Activated CD4-positive, alpha-beta memory T cell treated with anti-CD3 and anti-CD28 coated beads, Interleukin-2, amount 10 ng/mL, durations not matched to agents 7 days and 5 days (primary cell): ENCODE results near the gene RUFY2. TPM values are rescaled to one million over a fixed set of nuclear protein-coding genes. Genes with fewer than 3 reads are reported as not detected.
A peak's percentile ranks its signal among the peaks of the same experiment; 100 is the strongest.
"Not testable (repeated sequence)": the region's sequence is repeated elsewhere in the genome, so short reads cannot be mapped to it uniquely, and the experiment has no call there.

Experiments
- CTCF ChIA-PET: fragments of 350-600 bp; sonication (Branson Sonifier 250); formaldehyde crosslinking; loops from one replicate; lab custom pipeline; 2021; ENCODE audit warnings: antibody characterized with exemption, inconsistent platforms; lab: Charles Lee
- POLR2A ChIA-PET: fragments of 350-600 bp; sonication (Branson Sonifier 250); formaldehyde crosslinking; loops from one replicate; lab custom pipeline; 2021; ENCODE audit warnings: antibody characterized with exemption; lab: Charles Lee
- DNase-seq: peaks from one replicate; pipeline ENCODE4 v3.0.0-alpha.2; 2020
- H3K27ac Mint-ChIP-seq: one replicate; pipeline ENCODE4 v1.8.0; 2021; ENCODE audit warnings: mild to moderate bottlenecking, mixed read lengths
- H3K27me3 Mint-ChIP-seq: one replicate; pipeline ENCODE4 v1.8.0; 2021; ENCODE audit warnings: mixed read lengths
- H3K36me3 Mint-ChIP-seq: one replicate; pipeline ENCODE4 v1.8.0; 2021; ENCODE audit warnings: low read depth, mixed read lengths
- H3K4me1 Mint-ChIP-seq: one replicate; pipeline ENCODE4 v1.8.0; 2021; ENCODE audit warnings: mixed read lengths
- H3K4me3 Mint-ChIP-seq: one replicate; pipeline ENCODE4 v1.8.0; 2021; ENCODE audit warnings: mild to moderate bottlenecking, mixed read lengths
- H3K9me3 Mint-ChIP-seq: one replicate; pipeline ENCODE4 v1.8.0; 2021; ENCODE audit warnings: mixed read lengths
- total RNA-seq, 2 experiments: library from RNA; stranded (reverse); gene quantifications; one replicate each; pipeline ENCODE4 v1.2.3, GENCODE V29; 2021

The RUFY2 gene, protein sequence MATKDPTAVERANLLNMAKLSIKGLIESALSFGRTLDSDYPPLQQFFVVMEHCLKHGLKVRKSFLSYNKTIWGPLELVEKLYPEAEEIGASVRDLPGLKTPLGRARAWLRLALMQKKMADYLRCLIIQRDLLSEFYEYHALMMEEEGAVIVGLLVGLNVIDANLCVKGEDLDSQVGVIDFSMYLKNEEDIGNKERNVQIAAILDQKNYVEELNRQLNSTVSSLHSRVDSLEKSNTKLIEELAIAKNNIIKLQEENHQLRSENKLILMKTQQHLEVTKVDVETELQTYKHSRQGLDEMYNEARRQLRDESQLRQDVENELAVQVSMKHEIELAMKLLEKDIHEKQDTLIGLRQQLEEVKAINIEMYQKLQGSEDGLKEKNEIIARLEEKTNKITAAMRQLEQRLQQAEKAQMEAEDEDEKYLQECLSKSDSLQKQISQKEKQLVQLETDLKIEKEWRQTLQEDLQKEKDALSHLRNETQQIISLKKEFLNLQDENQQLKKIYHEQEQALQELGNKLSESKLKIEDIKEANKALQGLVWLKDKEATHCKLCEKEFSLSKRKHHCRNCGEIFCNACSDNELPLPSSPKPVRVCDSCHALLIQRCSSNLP
- 10 to 100 TPM; 12.2 to 13.3 TPM for total RNA-seq

DNA sequence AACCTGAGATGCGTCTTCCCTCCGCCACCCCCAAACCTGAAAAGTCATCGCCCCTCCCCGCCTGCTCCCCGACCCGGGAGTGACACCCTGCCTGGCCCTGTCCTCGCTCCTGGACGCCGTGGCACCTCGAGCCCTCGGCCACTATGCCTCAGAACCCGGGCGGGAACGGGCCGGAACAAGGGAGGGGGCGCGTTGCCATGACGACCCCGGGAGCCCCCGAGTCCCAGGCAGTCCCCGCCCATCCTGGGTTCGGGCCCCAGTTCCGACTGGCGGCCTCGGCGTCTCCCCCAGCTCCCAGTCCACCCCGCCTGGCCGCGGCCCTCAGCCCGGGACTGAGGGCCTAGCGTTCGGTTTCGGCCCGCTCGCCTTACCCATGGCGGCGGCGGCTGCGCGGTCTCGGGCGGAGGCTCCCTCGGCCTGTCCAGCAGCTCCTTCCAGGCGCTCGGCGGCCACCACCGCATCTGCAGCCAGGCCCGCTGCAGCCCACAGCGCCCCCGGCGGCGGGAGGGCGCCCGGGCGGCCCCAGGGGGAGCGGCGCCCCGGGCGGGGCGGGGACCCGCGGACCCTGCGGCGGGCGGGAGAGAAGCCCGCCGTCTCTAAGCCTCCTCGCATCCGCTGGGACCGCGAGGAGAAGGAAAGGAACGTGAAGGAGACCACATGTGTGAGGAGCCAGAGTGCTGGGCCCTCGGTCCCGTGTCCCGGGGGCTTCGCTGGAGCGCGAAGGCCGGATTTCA, at the start of gene RUFY2:
TSS of gene RUFY2 (minus strand) at position 463 of the 734 bp plus-strand sequence. CDS start at position 375, 88 bp downstream.
- Mint-ChIP-seq H3K27me3 (no peaks in the 10 kb centered on the region), H3K4me3 (peak within 1 kb of the TSS; percentile 85), H3K9me3 (no peaks in the 10 kb centered on the region), H3K27ac (peak within 1 kb of the TSS; percentile 70), H3K36me3 (peaks cover 2% of the 10 kb centered on the region), H3K4me1 (peaks cover 15% of the 10 kb centered on the region)
- ChIA-PET POLR2A (interaction anchor here (0.7 to 1.5 kb wide), 6 partner anchors 15 to 120 kb away, joined by 3 to 10 read pairs (median 4); partner anchors contain the start of genes DNA2, HNRNPH3 and PBLD), CTCF (interaction anchor here (0.6 to 3.0 kb wide), 12 partner anchors 9 to 74 kb away, joined by 3 to 12 read pairs (median 4); partner anchors contain the start of gene PBLD)
- DNase-seq: peak; percentile 81

DNA sequence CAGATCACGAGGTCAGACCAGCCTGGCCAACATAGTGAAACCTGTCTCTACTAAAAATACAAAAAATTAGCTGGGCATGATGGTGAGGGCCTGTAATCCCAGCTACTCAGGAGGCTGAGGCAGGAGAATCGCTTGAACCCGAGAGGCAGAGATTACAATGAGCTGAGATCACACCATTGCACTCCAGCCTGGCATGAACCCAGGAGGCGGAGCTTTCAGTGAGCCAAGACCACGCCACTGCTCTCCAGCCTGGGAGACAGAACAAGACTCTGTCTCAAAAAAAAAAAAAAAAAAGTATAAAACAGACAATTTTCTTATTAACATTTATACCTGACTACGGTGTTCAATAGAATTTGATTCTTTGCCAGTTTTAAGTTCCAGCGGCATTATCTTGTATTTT, 42.6 kb upstream of the RUFY2 start:
- POLR2A ChIA-PET, H3K4me3 Mint-ChIP-seq, DNase-seq, H3K27ac Mint-ChIP-seq, H3K9me3 Mint-ChIP-seq, CTCF ChIA-PET, H3K27me3 Mint-ChIP-seq, H3K4me1 Mint-ChIP-seq: not testable (repeated sequence)
- peaks cover 39% of the 10 kb centered on the region for H3K36me3 Mint-ChIP-seq

DNA sequence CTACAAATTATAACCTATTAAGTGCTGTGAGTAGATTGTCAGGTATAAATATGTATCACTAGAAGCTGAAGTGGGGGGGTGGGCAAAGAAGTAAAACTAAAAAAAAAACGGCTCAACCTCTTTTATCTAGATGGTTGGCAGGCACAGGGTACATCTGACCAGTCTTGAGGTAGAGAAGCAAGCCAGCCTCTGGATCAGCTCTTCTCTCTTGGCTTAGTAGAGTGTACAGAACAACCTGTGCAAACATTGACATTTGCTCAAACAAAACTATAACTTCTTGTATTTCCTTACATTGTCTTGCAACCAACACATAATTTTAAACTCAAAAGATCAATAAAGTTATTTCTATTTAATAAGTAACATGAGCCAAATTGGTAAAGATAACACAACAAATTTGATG, 39.1 kb upstream of the RUFY2 start:
- Mint-ChIP-seq H3K27ac (no peak overlapping the region), H3K36me3 (peaks cover 38% of the 10 kb centered on the region), H3K4me3 (no peak overlapping the region), H3K4me1 (no peaks in the 10 kb centered on the region), H3K27me3 (no peaks in the 10 kb centered on the region), H3K9me3 (no peaks in the 10 kb centered on the region)
- DNase-seq: no peak
- ChIA-PET CTCF (interaction anchor here (1.2 kb wide), 1 partner anchor 12 kb away, joined by 3 read pairs; no protein-coding TSS in a partner anchor), POLR2A (no interaction called here)

DNA sequence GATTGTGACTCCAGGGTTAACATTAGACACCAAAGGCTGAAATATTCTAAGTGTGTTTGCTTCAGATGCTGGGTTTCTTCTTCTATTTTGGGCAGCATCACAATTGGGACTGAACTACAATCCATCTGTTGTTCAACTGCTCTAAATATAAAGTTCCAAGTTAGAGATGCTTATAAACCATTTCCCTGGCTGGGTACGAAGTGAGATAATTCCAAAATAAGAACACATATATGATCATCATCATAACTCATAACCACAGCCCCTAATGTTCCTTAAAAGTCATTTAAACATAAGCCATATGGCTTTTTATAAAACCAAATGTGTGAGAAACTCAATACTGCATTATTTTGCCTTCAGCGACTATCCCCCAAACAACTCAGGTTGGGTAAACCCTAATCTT, 35.9 kb upstream of the RUFY2 start:
- H3K27me3 Mint-ChIP-seq: no peaks in the 10 kb centered on the region
- H3K9me3 Mint-ChIP-seq: no peaks in the 10 kb centered on the region
- ChIA-PET POLR2A (no interaction called here), CTCF (interaction anchor here (1.4 kb wide), 1 partner anchor 42 kb away, joined by 3 read pairs; no protein-coding TSS in a partner anchor)
- H3K4me3 Mint-ChIP-seq: no peak overlapping the region
- no peak for DNase-seq
- no peaks in the 10 kb centered on the region for H3K4me1 Mint-ChIP-seq
- peaks cover 36% of the 10 kb centered on the region for H3K36me3 Mint-ChIP-seq
- no peak overlapping the region for H3K27ac Mint-ChIP-seq

DNA sequence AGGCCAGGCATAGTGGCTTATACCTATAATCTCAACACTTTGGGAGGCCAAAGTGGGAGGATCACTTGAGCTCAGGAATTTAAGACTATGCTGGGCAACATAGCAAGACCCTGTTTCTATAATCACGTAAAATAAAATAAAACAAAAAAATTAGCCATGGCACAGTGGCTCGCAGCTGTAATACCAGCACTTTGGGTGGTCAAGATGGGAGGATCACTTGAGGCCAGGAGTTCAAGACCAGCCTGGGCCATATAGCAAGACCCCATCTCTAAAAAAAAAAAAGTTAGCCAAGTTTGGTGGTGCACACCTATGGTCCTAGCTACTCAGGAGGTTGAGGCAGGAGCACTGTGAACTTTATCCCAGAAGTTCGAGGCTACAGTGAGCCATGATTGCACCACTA, 33.8 kb upstream of the RUFY2 start:
- H3K9me3 Mint-ChIP-seq: no peaks in the 10 kb centered on the region
- H3K4me3 Mint-ChIP-seq: no peak overlapping the region
- ChIA-PET CTCF (interaction anchor here (0.6 kb wide), 1 partner anchor 123 kb away, joined by 3 read pairs; no protein-coding TSS in a partner anchor), POLR2A (no interaction called here)
- no peak for DNase-seq
- H3K27ac Mint-ChIP-seq: no peak overlapping the region
- no peaks in the 10 kb centered on the region for H3K27me3 Mint-ChIP-seq
- H3K4me1 Mint-ChIP-seq: no peaks in the 10 kb centered on the region
- H3K36me3 Mint-ChIP-seq: peaks cover 44% of the 10 kb centered on the region

DNA sequence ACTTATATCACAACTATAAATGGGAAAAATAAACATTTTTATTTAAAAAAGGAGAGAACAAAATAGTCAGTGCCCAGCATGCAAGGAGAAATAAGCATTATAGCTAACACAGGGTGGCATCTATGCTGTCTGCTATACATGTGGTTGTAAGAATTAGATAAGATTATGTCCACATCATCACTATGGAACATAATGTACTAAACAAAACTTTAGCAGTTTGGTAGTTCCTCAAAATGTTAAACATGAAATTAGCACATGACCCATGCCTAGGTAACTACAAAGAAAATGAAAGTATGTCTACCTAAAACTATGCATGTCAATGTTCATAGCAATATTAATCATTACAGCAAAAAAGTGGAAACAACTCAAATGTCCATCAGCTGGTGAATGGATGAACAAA, 28.7 kb upstream of the RUFY2 start:
- Mint-ChIP-seq H3K4me3 (no peak overlapping the region), H3K36me3 (peaks cover 49% of the 10 kb centered on the region), H3K27ac (no peak overlapping the region), H3K4me1 (no peaks in the 10 kb centered on the region), H3K9me3 (no peaks in the 10 kb centered on the region), H3K27me3 (no peaks in the 10 kb centered on the region)
- ChIA-PET CTCF (no interaction called here), POLR2A (no interaction called here)
- DNase-seq: no peak

DNA sequence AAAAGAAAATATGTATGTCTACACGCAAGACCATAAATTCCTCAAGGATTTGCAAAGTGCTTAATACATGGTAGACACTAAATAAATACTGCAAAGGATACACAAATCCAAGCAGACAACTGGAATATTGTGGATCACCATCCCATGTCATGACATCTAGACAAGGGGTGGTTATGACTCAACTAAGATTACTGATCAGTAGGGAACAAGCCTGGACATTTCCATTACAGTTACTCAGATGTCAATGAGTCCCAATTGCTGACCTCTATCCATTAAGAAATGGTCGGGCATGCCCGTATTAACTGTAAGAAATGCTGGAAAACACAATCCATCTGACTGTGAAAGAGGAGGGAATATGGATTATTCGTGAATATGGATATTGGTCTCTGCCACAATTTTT, 27.6 kb upstream of the RUFY2 start:
- Mint-ChIP-seq H3K4me3 (no peak overlapping the region), H3K36me3 (peaks cover 48% of the 10 kb centered on the region), H3K27ac (no peak overlapping the region), H3K4me1 (no peaks in the 10 kb centered on the region), H3K9me3 (no peaks in the 10 kb centered on the region), H3K27me3 (no peaks in the 10 kb centered on the region)
- CTCF ChIA-PET: interaction anchor here (0.6 to 1.1 kb wide), 2 partner anchors 11 to 26 kb away, joined by 3 read pairs; no protein-coding TSS in a partner anchor
- no peak for DNase-seq
- POLR2A ChIA-PET: no interaction called here

DNA sequence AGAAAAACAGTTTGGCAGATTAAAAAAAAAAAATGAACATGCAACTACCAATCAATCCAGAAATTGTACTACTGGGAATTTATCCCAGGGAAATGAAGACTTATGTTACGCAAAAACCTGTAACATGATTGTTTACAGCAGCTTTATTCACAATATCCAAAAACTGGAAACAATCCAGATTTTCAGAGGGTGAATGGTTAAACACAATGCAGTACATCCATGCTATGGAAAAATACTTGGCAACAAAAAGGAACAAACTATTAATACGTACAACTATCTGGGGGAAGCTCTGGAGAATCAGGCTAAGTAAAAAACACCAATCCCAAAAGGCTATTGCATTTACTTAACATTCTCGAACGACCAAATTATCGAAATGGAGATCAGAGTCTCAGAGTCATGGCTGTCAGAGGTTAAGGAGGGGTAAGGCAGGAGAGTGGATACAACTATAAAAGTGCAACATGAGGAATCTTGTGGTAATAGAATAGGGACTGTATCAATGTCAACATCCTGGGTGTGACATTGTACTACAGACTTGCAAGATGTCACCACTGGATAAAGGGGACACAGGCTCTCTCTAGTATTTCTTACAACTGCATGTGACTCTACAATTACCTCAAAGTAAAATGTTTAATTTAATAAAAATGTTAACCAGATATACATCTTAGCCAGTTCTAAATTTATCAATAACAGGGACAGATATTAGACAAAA, 21.5 kb upstream of the RUFY2 start:
- H3K4me1 Mint-ChIP-seq: peaks cover 10% of the 10 kb centered on the region
- no peak for DNase-seq
- H3K36me3 Mint-ChIP-seq: peaks cover 46% of the 10 kb centered on the region
- ChIA-PET CTCF (no interaction called here), POLR2A (no interaction called here)
- no peak overlapping the region for H3K4me3 Mint-ChIP-seq
- H3K27ac Mint-ChIP-seq: no peak overlapping the region
- H3K9me3 Mint-ChIP-seq: no peaks in the 10 kb centered on the region
- H3K27me3 Mint-ChIP-seq: no peaks in the 10 kb centered on the region

DNA sequence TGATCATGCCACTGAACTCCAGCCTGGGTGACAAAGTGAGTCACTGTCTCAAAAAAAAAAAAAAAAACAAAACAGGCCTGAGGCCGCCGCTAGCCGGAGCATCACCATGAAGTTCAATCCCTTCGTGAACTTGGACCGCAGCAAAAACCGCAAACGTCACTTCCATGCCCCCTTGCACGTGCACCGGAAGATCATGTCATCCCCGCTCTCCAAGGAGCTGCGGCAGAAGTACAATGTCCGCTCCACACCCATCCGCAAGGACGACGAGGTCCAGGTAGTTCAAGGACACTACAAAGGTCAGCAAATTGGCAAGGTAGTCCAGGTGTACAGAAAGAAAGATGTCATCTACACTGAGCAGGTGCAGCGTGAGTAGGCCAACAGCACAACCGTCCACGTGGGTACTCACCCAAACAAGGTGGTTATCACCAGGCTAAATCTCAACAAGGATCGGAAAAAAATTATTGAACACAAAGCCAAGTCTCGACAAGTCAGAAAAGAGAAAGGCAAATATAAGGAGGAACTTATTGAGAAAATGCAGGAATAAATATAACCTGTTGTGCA, 17.5 kb upstream of the RUFY2 start:
- Mint-ChIP-seq H3K9me3 (no peaks in the 10 kb centered on the region), H3K27me3 (no peaks in the 10 kb centered on the region), H3K4me3 (no peak overlapping the region), H3K36me3 (peaks cover 55% of the 10 kb centered on the region), H3K27ac (peak overlapping the region; percentile 34), H3K4me1 (peaks cover 14% of the 10 kb centered on the region)
- DNase-seq: no peak
- POLR2A ChIA-PET: no interaction called here
- CTCF ChIA-PET: no interaction called here

DNA sequence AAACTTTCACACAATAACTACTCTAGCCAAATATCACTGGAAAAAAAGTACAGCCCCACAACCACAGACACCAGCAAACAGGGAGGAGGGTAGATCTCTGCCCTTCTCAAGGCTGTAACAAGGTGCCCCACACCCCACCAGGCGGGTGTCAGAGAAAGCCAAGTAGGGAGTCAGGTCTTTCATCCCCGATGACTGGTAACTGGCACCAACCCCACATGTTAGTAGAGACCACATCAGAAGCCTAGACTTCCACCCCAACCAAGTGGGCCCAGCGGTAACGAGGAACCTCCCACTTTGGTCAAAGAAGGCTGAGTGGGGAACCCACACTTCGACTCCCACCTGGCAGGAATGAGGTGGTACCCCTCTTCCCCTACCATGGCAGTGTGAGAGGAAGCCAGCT, 16.4 kb upstream of the RUFY2 start:
- Mint-ChIP-seq H3K4me3 (no peak overlapping the region), H3K4me1 (peaks cover 14% of the 10 kb centered on the region), H3K27ac (peak overlapping the region; percentile 65), H3K36me3 (peaks cover 55% of the 10 kb centered on the region), H3K9me3 (no peaks in the 10 kb centered on the region), H3K27me3 (no peaks in the 10 kb centered on the region)
- DNase-seq: peak; percentile 19
- ChIA-PET CTCF (no interaction called here), POLR2A (interaction anchor here (0.9 to 1.5 kb wide), 2 partner anchors 9 to 13 kb away, joined by 3 to 4 read pairs; no protein-coding TSS in a partner anchor)

DNA sequence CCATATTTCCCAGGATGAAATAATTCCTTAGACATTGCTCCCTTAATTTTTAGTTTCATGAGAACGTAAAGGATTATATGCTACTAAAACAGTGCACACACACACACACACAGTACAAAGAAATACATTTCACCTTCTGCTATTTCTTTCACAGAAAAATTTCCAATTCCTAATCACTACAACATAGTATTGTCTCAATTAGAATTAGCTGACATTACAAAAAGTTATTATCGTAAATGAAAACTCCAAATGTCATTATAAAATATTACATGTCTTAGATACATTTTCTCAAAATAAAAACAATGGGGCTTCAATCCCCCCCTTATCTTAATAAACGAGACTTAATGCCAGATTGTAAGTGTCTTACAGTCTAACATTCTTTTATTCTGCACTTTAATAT, 12.3 kb upstream of the RUFY2 start:
- CTCF ChIA-PET: interaction anchor here (1.1 kb wide), 1 partner anchor 13 kb away, joined by 3 read pairs; the partner anchor contains the start of gene RUFY2
- Mint-ChIP-seq H3K4me3 (no peak overlapping the region), H3K27ac (no peak overlapping the region), H3K9me3 (no peaks in the 10 kb centered on the region), H3K36me3 (peaks cover 56% of the 10 kb centered on the region), H3K27me3 (no peaks in the 10 kb centered on the region), H3K4me1 (peaks cover 10% of the 10 kb centered on the region)
- DNase-seq: no peak
- POLR2A ChIA-PET: no interaction called here
